HUES6 (cell line): ENCODE results near the gene TP63.
"Not testable (repeated sequence)": the region's sequence is repeated elsewhere in the genome, so short reads cannot be mapped to it uniquely, and the experiment has no call there.

Source experiments
- H3K27ac ChIP-seq: 2 replicates; pipeline ENCODE4 v1.7.0; 2013; ENCODE audit warnings: low read depth, mild to moderate bottlenecking, low read length, inconsistent platforms
- H3K27me3 ChIP-seq: 2 replicates; pipeline ENCODE4 v1.6.1; 2013; ENCODE audit warnings: low read length; ENCODE audit not compliant: control insufficient read depth, insufficient read depth
- H3K36me3 ChIP-seq: 2 replicates; pipeline ENCODE4 v1.6.1; 2013; ENCODE audit warnings: low read length; ENCODE audit not compliant: control insufficient read depth, insufficient read depth
- H3K4me1 ChIP-seq: 2 replicates; pipeline ENCODE4 v1.6.1; 2013; ENCODE audit warnings: low read length; ENCODE audit not compliant: control insufficient read depth, insufficient read depth
- H3K4me3 ChIP-seq: 2 replicates; pipeline ENCODE4 v1.5.1; 2013; ENCODE audit warnings: low read depth, low read length
- H3K9ac ChIP-seq: one replicate; pipeline ENCODE4 v1.6.1; 2013; ENCODE audit warnings: mild to moderate bottlenecking, low read length
- H3K9me3 ChIP-seq: 2 replicates; pipeline ENCODE4 v1.6.1; 2013; ENCODE audit warnings: low read depth, low read length; ENCODE audit not compliant: control insufficient read depth, insufficient read depth

TP63 gene

GRCh38 chr3:189631373-189631408, at the start of gene TP63:
Gene TP63 (plus strand): TSS chr3:189631389. CDS start chr3:189631516, 127 bp downstream.
- H3K4me3 ChIP-seq, result no peak within 1 kb of the TSS

GRCh38 chr3:189582179-189582578, 49.0 kb upstream of the TP63 start:
- no peak overlapping the region for H3K4me3 ChIP-seq
- no peaks in the 10 kb centered on the region for H3K27me3 ChIP-seq
- no peaks in the 10 kb centered on the region for H3K9me3 ChIP-seq
- no peak overlapping the region for H3K27ac ChIP-seq
- no peaks in the 10 kb centered on the region for H3K4me1 ChIP-seq
- H3K9ac ChIP-seq, result no peak overlapping the region
- no peaks in the 10 kb centered on the region for H3K36me3 ChIP-seq

More at GRCh38 chr3:189631373-189631408, at the start of gene TP63:
- Histone ChIP-seq H3K9ac (no peak within 1 kb of the TSS), H3K27me3 (no peaks in the 10 kb centered on the region), H3K4me1 (peaks cover 7% of the 10 kb centered on the region), H3K27ac (no peak within 1 kb of the TSS), H3K36me3 (no peaks in the 10 kb centered on the region), H3K9me3 (no peaks in the 10 kb centered on the region)

GRCh38 chr3:189584645-189585044, 46.5 kb upstream of the TP63 start:
- Histone ChIP-seq H3K36me3 (no peaks in the 10 kb centered on the region), H3K4me3 (no peak overlapping the region), H3K27me3 (no peaks in the 10 kb centered on the region), H3K27ac (no peak overlapping the region), H3K4me1 (no peaks in the 10 kb centered on the region), H3K9me3 (no peaks in the 10 kb centered on the region), H3K9ac (no peak overlapping the region)

- Histone ChIP-seq H3K9ac (no peak overlapping the region), H3K4me1 (no peaks in the 10 kb centered on the region), H3K27me3 (no peaks in the 10 kb centered on the region), H3K9me3 (no peaks in the 10 kb centered on the region), H3K27ac (no peak overlapping the region), H3K36me3 (no peaks in the 10 kb centered on the region), H3K4me3 (no peak overlapping the region)
Measured at GRCh38 chr3:189586941-189587663, 44.1 kb upstream of the TP63 start.

- Histone ChIP-seq H3K36me3 (no peaks in the 10 kb centered on the region), H3K27me3 (no peaks in the 10 kb centered on the region), H3K9me3 (no peaks in the 10 kb centered on the region), H3K4me3 (no peak overlapping the region), H3K27ac (no peak overlapping the region), H3K4me1 (no peaks in the 10 kb centered on the region), H3K9ac (no peak overlapping the region)
Measured at GRCh38 chr3:189587664-189588040, 43.5 kb upstream of the TP63 start.

GRCh38 chr3:189588070-189588469, 43.1 kb upstream of the TP63 start:
- H3K27ac ChIP-seq, result no peak overlapping the region
- no peaks in the 10 kb centered on the region for H3K27me3 ChIP-seq
- no peaks in the 10 kb centered on the region for H3K36me3 ChIP-seq
- no peaks in the 10 kb centered on the region for H3K4me1 ChIP-seq
- no peaks in the 10 kb centered on the region for H3K9me3 ChIP-seq
- no peak overlapping the region for H3K4me3 ChIP-seq
- no peak overlapping the region for H3K9ac ChIP-seq

GRCh38 chr3:189588475-189589178, 42.6 kb upstream of the TP63 start:
- H3K27ac ChIP-seq, result no peak overlapping the region
- H3K9ac ChIP-seq, result no peak overlapping the region
- H3K36me3 ChIP-seq, result no peaks in the 10 kb centered on the region
- no peaks in the 10 kb centered on the region for H3K4me1 ChIP-seq
- H3K27me3 ChIP-seq, result no peaks in the 10 kb centered on the region
- H3K4me3 ChIP-seq, result no peak overlapping the region
- H3K9me3 ChIP-seq, result no peaks in the 10 kb centered on the region

GRCh38 chr3:189589179-189589569, 42.0 kb upstream of the TP63 start:
- H3K9ac ChIP-seq, result no peak overlapping the region
- no peak overlapping the region for H3K27ac ChIP-seq
- no peak overlapping the region for H3K4me3 ChIP-seq
- H3K9me3 ChIP-seq, result no peaks in the 10 kb centered on the region
- H3K27me3 ChIP-seq, result no peaks in the 10 kb centered on the region
- no peaks in the 10 kb centered on the region for H3K36me3 ChIP-seq
- no peaks in the 10 kb centered on the region for H3K4me1 ChIP-seq

- Histone ChIP-seq H3K9ac (no peak overlapping the region), H3K27ac (no peak overlapping the region), H3K4me1 (no peaks in the 10 kb centered on the region)
Measured at GRCh38 chr3:189590223-189590622, 41.0 kb upstream of the TP63 start.

GRCh38 chr3:189593581-189593980, 37.6 kb upstream of the TP63 start:
- Histone ChIP-seq H3K36me3 (no peaks in the 10 kb centered on the region), H3K27me3 (no peaks in the 10 kb centered on the region), H3K9ac (no peak overlapping the region)

More at GRCh38 chr3:189590223-189590622, 41.0 kb upstream of the TP63 start:
- H3K4me3 ChIP-seq, result no peak overlapping the region
- H3K36me3 ChIP-seq, result no peaks in the 10 kb centered on the region
- H3K9me3 ChIP-seq, result no peaks in the 10 kb centered on the region
- H3K27me3 ChIP-seq, result no peaks in the 10 kb centered on the region

GRCh38 chr3:189596078-189596979, 34.9 kb upstream of the TP63 start:
- H3K27me3 ChIP-seq, H3K4me1 ChIP-seq, H3K9ac ChIP-seq, H3K27ac ChIP-seq, H3K4me3 ChIP-seq, H3K9me3 ChIP-seq, H3K36me3 ChIP-seq: not testable (repeated sequence)

More at GRCh38 chr3:189593581-189593980, 37.6 kb upstream of the TP63 start:
- Histone ChIP-seq H3K9me3 (no peaks in the 10 kb centered on the region), H3K27ac (no peak overlapping the region), H3K4me1 (no peaks in the 10 kb centered on the region), H3K4me3 (no peak overlapping the region)
